ENCODE results near the gene MACROD2.

The MACROD2 gene

DNA sequence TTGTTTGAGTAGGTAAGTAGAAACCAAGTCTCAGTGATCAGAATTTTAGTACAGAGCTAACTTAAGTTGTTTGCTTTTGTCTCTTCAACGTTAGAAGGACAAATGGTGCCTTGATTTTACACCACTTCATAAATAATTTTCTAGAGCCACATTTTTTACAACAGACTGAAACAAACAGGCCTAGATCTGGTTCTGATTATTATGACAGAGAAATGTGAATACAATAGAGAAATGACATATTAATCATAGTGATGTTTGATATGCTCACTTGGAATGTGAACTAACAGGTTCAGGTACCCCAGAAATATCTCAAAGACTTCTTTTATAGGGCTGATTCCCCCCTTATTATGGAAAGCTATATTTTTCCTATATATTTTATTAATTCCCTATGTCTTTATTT is 1817.4 kb downstream of the MACROD2 start:
- DNase-seq: no peak

DNA sequence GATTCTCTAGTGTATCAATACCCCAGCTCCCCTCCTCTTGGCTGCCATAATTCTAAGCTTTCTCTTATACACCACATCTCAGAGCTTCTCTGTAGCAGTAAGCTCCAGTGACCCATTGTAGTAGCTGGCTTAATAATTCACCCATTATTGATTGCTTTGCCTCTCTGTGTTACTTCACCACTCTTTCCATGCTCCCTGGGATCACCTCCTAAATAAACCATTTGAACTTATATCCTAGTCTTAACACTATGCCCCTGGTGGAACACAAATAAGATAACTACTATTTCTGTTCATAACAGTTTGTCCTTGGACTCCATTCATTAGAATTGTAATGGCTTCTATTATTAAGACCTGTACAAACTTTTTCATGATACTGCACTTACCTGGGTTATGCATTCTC is 1819.0 kb downstream of the MACROD2 start:
- DNase-seq: no peak

GRCh38 chr20:15814911-15815310 is 1819.6 kb downstream of the MACROD2 start:
- DNase-seq: no peak

DNA sequence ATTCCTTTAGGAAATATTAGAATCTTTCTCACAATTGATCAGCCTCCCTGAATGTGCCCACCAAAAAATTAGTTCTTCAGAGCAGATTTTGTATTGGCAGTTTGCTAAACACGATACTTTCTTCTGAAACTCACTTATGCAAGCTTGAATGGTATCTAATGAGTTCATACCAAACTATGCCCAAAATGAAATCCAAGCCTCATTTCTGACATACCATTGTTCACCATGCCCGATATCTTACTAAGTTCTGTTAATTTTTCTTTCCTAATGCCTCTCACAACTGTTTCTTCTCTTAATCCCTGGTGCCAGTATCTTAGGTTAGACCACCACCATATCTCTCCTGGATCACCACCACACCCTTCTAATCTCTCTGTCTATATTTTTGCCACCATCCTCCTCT is 1822.0 kb downstream of the MACROD2 start:
- no peak for DNase-seq

- DNase-seq: no peak
These were observed 1823.3 kb downstream of the MACROD2 start for GRCh38 chr20:15818651-15819071.

DNA sequence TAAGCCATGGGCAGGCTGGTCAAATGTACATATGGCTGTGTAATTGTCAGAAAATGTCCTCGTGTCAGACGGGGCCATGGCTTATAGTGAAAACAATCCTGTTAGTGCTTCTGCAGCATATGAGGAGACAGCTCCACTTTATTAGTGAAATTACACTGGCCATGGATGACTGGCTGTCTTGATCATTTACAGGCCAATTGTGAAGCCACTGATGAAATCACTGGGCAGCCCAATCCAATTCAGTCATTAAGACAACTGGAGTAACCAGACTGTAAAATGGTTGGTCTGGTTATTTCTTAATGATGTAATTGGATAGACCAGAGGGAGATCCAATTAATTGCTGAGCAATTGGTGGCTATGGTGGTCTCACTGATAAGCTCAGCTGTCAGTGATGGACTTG is 1828.4 kb downstream of the MACROD2 start:
- no peak for DNase-seq

- DNase-seq: no peak
These were observed 1832.3 kb downstream of the MACROD2 start for GRCh38 chr20:15827628-15828027.

DNA sequence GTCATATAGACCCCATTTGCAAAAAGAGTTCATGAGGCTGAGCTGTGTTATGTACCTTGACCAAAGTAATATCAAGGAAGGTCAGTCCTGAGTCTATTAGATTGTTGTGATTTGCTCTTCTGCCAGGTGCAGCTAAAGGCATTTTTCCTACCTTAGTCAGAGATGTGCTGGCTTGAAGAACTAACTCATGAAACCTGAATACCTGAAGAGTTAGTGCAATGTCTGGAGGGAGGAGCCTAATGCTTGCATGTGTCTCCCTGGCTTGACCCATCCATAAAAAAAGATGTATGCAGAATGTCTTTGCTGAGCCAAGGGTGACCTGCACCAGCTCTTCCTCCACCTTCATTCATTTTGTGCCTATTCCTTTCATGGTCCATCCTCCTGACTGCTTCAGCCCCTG is 1835.9 kb downstream of the MACROD2 start:
- DNase-seq: no peak

DNA sequence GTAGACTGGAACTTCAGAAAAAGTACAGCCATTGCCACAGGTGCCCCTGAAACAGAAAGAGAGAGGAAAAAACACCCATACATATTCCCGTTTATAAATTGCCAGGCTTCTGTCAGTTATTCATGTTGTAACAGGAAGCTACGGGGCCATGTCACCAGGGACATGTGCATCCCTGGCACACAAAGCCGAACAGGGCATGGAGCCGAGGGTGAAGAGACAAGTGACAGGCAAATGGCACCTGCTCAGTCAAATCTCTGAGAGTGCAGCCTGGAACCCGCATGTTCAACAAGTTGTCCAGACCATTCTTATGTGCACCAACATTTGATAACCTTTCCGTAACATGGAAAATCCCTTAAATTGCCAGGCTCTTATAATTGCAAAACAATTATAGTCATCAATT is 1837.2 kb downstream of the MACROD2 start:
- no peak for DNase-seq

DNA sequence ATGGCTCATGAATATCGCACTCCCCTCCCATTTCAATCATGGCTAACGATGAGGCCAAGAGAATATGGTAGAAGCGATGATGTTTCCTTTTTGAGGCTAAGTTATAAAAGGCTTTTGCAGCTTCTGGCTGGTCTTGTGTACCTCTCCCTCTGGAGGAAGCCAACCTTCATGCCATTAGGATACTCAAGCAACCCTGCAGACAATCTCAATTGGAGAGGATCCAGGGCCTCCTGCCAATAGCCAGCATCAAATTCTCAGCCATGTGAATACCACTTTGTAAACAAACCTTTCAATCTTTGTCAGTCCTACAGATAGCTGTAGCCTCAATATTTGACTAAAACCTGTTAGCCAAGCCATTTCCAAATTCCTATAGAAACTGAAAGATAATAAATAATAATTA is 1839.5 kb downstream of the MACROD2 start:
- no peak for DNase-seq

DNA sequence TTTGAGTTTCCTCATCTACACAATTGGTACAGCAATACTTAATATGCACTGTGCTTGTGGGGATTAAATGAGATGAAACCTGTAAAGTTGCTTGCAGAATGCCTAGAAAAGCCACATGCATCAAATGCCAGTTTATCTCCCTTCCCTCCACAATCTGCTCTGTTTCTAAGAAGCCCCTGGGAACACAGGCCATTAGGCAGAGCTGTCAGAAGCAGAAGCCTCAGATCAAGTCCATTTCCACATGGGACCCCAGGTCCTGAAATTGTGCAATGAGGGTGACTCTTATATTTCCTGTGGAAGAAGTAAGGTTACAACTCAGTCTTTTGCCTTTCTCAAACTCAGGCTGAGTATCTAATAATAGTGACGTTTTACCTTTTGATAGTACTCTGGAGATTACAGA is 1840.5 kb downstream of the MACROD2 start:
- DNase-seq: no peak

- no peak for DNase-seq
These were observed 1841.3 kb downstream of the MACROD2 start for GRCh38 chr20:15836634-15837033.

GRCh38 chr20:15837563-15837962 is 1842.2 kb downstream of the MACROD2 start:
- no peak for DNase-seq

DNA sequence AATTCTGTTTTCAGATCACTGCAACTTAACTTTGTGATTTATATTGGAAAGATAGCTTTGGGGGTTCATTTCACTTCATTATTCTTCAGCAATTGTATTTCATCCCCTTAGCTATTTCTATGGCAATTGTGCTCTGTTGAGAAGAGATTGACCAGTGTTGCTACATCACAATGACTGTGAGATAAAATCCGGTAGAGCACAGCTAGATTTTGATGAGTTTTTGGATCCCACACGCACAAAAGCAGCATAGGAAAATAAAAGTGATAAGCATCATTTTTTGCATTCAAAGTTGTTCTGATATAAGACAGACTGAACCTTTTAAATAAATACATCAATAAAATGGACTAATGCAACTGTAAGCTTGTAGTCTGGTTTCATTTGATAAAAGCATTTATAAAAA is 1843.2 kb downstream of the MACROD2 start:
- no peak for DNase-seq

- no peak for DNase-seq
These were observed 1845.5 kb downstream of the MACROD2 start for GRCh38 chr20:15840636-15841301.

DNA sequence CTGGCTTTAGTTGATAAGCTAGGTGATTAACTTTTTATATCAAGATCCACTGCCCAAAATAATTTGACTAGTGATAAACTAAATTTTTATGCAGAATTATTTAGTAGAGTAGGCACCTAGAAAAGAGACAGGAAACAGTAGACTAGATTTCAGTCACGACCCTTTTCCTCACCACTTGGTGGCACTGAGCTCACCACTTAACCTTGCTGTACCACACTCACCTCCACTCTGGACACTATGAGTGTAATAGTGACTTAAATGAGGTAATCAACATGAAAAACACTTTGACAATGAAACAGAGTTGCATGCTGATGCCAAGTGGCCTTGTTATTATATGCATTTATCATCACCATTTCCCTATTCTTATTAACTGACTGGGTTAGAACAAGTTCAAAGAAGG is 1847.6 kb downstream of the MACROD2 start:
- no peak for DNase-seq

DNA sequence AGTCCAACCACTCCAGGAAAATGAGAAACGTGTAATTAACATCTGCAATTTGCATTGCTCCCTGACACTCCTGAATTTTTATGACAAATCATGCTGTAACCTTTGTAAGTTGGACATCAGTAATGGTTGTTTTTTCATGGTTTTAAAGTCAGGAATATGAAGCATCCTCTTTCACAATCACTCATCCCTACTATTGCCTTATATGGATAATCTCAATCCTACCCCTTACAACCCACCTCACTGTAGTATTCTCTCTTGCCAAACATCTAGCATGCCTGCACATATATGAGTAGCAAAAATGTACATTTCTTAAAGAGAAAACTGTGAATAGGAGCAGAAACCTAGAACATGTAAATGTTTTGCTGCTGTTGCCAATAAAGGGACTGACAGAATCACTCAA is 1848.5 kb downstream of the MACROD2 start:
- DNase-seq: no peak

DNA sequence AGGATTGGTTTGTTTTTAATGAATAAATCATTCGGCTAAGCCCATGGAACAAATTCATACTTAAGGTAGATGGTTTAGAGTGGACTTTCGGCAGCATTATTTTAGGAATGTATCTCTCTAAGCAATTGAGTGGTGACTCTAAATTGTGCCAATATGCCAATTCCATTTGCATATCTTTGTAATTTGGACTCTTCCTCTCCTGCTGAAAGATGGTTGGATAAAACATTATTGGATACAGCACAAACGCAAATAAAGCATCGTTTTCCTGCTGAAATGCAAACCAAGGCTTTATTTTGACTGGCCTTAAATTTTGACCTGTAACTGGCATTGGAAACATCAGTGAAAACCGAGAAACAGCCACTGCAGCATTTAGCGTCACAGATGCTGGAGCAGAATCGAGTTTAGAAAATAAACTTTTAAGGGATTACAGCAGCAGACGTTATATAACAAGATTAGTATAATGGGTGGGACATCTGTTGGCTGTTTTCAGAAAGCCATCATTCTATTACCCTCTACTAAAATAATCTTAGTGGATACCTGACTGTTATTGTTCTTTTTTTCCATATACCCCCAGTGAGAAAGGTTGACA is 1852.0 kb downstream of the MACROD2 start:
- DNase-seq: no peak

DNA sequence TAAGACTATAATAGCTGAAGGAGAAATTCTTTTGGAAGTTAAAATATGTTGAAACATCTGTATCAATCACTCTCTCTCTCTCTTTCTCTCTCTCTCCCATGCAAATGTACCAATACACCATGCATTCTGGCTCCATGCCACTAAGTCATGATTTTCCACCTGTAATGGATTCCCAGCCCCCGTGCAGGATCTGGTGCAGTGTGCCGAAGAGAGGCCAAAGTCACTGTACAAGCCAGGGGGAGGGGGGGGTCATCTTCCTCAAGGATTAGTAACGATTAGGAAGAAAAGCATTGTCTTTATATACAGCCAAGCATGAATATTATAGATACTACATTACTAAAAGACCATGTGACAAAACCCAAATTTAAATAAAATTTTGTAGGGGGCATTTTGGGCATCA is 1852.8 kb downstream of the MACROD2 start:
- no peak for DNase-seq

- no peak for DNase-seq
These were observed 1853.8 kb downstream of the MACROD2 start for GRCh38 chr20:15848995-15849610.

DNA sequence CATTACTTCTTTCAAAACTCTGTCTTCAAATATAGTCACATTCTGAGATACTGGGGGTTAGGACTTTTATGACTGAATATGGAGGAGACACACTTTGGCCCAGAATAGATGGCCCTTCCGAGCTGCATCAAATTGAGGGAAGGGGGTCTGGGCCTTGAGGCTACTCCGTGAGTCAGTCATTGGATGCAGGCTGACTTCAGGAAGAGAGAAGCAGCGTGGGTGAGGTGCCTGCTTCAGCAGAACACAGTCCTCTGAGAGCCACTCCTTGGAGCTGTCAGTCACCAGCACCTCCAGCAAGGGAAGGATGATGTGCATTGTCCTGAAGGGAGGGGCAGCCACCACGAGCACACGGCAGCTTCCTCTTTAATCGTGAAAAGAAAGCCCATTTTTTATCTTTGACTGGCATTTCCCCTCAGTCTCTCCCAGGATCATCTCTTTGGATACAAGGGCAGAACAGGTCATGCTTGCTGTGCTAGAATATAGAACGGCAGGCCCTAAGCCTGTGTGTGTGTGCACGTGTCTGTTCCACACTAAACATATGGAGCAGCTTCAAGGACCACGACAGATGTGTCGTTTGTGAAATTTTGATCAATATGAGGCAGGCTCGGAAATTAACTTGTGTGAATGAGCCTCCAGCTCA is 1856.4 kb downstream of the MACROD2 start:
- no peak for DNase-seq

DNA sequence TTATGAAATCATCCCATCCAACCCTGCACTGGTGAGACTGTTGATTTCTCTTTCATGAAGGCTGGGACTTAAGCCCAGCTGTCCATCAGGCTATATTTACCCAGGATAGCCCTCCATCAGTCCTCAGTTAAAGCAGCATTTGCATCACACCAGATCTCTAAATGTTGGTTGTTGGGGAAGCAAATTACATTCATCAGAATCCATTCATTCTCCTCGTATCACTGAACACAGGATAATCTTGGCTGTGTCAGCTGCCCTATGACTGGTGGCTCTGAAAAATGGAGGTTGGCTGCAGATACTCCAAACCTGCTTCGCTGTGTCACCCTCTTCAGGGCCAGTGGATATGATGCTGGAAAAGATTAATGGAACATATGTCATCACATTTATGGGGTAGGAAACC is 1859.6 kb downstream of the MACROD2 start:
- no peak for DNase-seq

GRCh38 chr20:15857173-15857784 is 1862.0 kb downstream of the MACROD2 start:
- DNase-seq: no peak

GRCh38 chr20:15859061-15859460 is 1863.7 kb downstream of the MACROD2 start:
- DNase-seq: no peak

All from NCI-H748 treated with DMSO at 0.1 percent for 48 hours (cell line).